ENCODE data around the gene EXOSC7.

Gene EXOSC7

GRCh38 chr3:44992555-44993470, 16.8 kb downstream of the EXOSC7 start:
- DNase-seq (ENCODE audit: low read depth, low spot score): no peak

DNA sequence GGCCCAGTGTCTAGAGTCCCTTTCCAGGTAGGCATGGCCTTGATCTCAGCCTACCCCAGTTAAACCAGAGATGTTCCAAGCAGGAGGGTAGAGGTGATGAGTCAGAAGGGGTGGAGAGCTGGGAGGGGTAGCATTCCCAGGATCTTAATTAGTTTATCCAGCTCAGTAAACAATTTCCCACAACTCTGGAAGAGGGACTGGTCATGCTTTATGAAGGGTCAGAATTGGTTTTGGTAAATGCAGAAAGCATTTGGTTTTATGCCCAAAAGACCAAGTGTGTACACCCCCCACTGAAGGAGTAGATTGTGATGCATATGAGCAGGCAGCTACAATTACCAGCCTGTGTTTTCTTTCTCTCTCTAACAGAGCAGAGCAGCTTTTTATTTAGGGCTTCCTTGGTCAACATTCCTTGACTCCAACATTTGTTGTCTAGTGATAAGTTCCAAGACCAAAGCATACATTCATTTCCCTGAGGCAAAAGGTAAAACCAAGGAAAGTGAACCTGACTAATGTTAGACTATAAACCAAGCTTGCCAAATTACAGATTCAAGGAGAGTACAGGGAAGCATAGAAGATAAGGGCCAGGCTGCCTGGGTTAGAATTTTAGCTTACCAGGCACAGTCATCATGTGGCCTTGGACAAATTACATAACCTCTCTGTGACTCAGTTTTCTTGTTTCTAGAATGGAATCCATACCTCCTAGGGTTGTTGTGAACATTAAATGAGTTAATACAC, 17.6 kb downstream of the EXOSC7 start:
- DNase-seq (ENCODE audit: low read depth, low spot score): no peak

- no peak for DNase-seq (ENCODE audit: low read depth, low spot score)
Observed at GRCh38 chr3:44995142-44995770, 19.2 kb downstream of the EXOSC7 start.

GRCh38 chr3:44996556-44996969, 20.5 kb downstream of the EXOSC7 start:
- DNase-seq (ENCODE audit: low read depth, low spot score): no peak

DNA sequence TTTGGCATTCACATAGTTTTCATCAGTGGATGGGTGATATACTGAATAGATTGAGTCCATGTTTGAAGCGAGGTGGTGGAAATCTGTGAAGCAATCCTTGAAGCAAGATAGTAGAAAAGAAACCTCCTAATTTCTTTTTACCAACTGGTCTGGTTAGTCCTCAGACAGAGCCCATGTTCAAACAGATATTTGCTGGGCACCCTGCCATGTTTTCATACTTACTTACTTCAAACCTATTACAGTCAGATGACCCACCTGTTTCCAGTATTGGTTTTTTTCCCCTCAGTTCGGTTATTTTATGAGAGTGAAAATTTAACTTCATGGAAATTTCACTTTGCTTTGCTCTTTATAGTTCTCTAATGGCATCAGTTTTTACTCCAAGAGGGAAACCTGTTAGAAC, 23.7 kb downstream of the EXOSC7 start:
- no peak for DNase-seq (ENCODE audit: low read depth, low spot score)

- no peak for DNase-seq (ENCODE audit: low read depth, low spot score)
Observed at GRCh38 chr3:45000823-45001222, 24.8 kb downstream of the EXOSC7 start.

GRCh38 chr3:45001738-45002137, 25.7 kb downstream of the EXOSC7 start:
- no peak for DNase-seq (ENCODE audit: low read depth, low spot score)

GRCh38 chr3:45002139-45002660, 26.2 kb downstream of the EXOSC7 start:
- DNase-seq (ENCODE audit: low read depth, low spot score): no peak

DNA sequence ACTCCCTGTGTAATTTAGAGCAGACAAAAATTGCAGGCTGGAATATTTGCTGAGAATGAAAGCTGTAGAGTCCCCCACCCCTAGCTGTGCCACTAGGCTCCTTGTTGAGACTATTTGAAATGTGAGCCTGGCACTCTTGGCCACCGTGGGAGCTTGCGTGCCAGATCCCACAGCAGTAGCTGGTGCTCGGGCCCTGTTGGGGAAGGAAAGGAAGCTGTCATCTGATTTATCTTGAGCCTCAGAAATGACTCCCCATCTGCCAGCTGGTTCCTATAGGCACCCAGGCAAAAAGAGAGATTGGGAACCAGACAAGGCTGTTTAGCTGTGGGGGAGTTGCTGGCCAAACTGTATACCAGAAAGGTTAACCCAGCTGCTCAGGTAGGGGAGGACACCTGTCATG, 26.7 kb downstream of the EXOSC7 start:
- no peak for DNase-seq (ENCODE audit: low read depth, low spot score)

DNA sequence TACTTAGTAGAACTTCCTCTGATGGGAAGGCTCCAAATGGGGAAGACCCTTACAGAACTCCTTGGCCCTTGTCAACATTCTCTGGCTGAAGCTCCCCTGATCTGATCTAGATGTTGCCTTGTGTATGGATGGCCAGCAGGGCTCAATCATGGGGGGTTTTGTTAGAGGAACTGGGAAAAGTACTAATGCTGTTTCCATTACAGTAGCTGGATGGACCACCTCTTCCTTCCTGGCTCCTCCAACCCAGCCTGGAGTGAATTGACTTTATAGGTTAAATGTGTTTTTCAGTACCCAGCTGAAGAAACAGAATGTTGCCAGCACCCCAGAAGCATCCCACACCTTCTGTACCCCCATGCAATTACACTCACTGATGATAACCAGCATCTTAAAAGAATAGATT, 27.4 kb downstream of the EXOSC7 start:
- DNase-seq (ENCODE audit: low read depth, low spot score): no peak

GRCh38 chr3:45003859-45004258, 27.8 kb downstream of the EXOSC7 start:
- no peak for DNase-seq (ENCODE audit: low read depth, low spot score)

- no peak for DNase-seq (ENCODE audit: low read depth, low spot score)
Observed at GRCh38 chr3:45007091-45007490, 31.0 kb downstream of the EXOSC7 start.

- DNase-seq (ENCODE audit: low read depth, low spot score): no peak
Observed at GRCh38 chr3:45008117-45008516, 32.1 kb downstream of the EXOSC7 start.

DNA sequence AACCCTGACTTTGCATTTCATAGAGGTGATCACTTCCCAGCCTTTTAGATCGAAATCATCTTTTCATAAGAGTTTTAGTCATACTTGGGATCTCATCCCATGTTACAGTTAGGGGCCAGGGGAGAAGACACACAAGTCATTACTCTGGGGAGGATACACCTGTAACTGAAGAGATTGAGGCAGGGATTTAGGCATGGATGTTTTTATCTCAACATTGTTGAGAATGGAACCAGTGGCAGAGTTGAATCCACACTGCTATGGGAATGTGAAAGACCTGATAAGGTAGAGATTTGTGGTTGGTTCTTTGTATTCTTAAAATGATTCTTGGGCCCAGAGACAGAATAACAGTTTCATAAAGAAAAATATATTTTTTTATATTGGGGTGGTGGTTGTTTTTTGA, 33.8 kb downstream of the EXOSC7 start:
- no peak for DNase-seq (ENCODE audit: low read depth, low spot score)

DNA sequence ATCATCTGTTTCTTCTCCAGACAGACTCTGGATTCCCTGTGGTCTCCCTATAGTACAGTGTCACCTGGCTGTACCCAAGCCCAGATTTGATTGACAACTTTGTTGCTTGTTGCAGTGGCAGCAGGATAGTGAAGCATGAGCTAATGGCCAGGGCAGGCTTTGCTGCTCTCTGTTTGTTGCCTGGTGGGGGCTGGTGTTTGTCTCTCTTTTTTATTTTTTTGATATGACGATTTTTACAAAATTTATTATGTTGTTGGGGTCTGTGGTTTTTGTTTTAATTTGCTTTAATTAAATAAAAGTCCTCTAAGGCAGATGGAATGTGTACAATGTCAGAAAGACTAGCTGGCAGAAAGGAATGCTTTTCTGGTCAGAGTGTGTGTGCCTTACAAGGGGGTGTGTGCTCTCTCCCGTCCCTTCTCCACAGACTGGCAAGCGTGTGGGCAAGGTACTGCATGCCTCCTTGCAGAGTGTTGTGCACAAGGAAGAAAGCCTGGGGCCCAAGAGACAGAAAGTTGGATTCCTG, 34.8 kb downstream of the EXOSC7 start:
- DNase-seq (ENCODE audit: low read depth, low spot score): no peak

GRCh38 chr3:45011756-45012508, 35.9 kb downstream of the EXOSC7 start:
- DNase-seq (ENCODE audit: low read depth, low spot score): no peak

DNA sequence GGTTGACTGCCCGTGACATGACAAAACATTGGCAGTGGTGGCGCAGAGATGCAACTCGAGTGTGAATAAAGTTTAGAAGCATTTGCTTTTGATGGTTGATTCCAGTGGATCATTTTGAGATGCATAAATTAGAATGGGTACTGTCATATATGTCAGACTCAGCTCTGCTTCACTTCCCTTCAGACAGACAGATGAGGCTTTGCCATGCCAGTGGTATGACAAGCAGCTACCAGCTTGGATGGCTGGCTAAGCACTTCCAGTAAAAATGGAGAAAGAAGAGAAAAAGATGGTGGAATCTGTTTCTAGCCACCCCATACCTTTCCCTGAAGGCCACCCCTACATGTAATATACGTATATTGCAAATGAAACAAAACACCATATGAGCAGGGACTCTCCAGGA, 36.5 kb downstream of the EXOSC7 start:
- DNase-seq (ENCODE audit: low read depth, low spot score): no peak

DNA sequence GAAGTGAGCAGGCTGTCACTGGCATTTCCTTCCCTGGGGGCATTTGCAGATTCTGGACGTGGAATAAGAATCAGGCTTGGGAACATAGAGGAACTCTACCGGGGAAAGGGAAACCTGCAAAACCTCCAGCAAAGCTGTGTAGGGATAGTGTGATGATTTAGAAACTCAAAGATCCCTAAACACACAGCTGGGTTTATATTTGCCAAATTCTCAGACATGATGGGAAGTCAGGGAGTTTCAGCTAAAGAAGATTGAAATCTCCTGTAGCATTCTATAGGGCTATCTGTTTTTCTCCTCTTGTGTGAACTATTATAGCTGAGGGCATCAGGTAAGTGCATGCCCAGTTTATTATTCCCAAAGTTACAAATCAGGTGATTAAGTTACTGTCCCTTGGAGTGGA, 40.9 kb downstream of the EXOSC7 start:
- no peak for DNase-seq (ENCODE audit: low read depth, low spot score)

DNA sequence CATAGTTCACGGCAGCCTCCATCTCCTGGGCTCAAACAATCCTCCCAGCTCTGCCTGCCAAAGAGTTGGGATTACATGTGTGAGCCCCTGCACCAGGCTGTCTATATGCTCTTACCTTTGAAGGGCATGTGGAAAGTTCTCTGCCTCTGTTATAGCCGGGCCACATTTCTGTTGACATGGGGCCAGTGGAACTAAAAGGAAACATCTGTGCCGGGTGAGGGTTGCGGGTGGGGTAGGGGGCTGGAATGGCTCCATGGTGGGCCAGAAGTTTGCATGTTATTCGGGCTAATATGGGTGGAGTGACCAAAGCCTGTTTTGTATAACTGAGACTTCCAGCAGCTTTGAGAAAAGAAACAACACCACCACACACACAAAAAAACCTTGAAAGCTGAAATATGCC, 41.8 kb downstream of the EXOSC7 start:
- no peak for DNase-seq (ENCODE audit: low read depth, low spot score)

GRCh38 chr3:45020534-45020933, 44.5 kb downstream of the EXOSC7 start:
- no peak for DNase-seq (ENCODE audit: low read depth, low spot score)

Data from activated naive CD8-positive, alpha-beta T cell treated with anti-CD3 and anti-CD28 coated beads, Interleukin-2, amount 50 U/mL, for 16 hours (primary cell).